T-helper 9 cell (primary cell): ENCODE data around the gene ING4.

Source experiments
- DNase-seq: peaks from one replicate; pipeline ENCODE4 v3.0.0-alpha.2; 2020

Gene ING4

GRCh38 chr12:6685814-6686213 lies 22.9 kb upstream of the ING4 start:
- DNase-seq: no peak

DNA sequence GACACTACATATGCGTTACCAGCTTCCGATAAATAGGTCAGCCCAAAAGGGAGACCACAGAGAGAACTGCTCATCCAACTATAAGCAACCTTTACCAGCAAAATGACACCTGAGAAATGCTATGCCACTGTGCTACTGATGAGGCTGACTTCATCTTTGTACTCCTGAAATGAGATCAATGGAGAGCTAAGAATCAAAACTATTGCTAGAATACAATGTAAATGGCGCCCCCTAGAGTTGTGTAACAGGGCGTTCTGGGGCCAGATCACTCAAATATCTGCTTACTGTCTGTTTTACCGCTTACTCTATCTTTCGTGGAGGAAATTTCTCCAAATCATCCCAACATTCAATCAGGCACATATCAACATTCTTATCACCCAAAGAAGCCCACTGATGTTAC lies 21.7 kb upstream of the ING4 start:
- DNase-seq: peak; percentile 15

GRCh38 chr12:6676962-6677361 lies 14.0 kb upstream of the ING4 start:
- DNase-seq: no peak

- DNase-seq: no peak
These were observed 9.2 kb upstream of the ING4 start for GRCh38 chr12:6672143-6672542.

DNA sequence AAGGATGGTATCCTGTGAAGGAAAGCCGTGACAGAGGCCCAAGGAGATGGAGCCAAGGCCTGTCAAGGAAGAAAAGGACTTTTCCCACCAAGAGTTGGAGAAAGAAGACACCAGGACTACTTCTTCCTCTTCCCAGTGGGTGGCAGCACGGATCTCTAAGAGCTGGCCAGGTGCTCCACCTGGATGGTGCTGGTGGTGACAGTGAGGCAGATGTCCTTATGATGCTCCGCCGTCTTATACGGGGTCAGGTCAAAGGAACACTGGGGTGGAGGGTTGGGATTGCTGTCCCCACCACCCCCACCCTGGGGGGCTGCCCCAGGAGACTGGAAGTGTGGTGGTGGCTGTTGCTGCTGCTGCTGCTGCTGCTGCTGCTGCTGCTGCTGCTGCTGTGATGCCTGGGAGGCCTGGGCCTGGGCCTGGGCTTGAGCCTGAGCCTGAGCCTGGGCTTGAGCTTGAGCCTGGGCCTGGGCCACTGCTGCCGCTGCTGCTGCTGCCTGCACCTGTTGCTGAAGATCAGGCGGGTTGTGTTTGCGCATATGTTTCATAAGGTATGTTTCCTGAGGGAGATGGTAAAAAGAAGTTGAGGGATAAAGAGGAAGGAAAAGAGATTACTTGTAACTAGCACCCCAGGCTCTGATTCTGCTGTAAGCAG lies 4.8 kb upstream of the ING4 start:
- no peak for DNase-seq

- DNase-seq: no peak
These were observed 3.3 kb upstream of the ING4 start for GRCh38 chr12:6666211-6666610.

DNA sequence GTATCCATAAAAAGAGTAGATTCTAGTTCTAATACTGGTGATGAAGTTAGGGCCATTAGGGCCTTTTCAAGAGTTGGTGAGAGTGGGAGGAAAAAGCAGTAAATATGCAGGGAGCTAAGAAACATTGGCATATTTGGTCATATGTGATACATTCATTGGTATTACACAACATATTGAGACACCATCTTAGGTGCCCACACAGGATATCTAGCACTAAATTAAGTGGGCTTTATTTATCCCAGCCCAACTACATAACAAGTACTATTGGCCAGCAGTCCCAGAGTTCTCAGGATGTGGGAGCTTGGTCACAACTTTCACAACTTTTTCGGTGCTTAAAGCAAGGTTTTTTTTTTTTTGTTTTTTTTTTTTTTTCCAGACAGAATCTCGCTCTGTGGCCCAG lies 2.0 kb upstream of the ING4 start:
- no peak for DNase-seq

DNA sequence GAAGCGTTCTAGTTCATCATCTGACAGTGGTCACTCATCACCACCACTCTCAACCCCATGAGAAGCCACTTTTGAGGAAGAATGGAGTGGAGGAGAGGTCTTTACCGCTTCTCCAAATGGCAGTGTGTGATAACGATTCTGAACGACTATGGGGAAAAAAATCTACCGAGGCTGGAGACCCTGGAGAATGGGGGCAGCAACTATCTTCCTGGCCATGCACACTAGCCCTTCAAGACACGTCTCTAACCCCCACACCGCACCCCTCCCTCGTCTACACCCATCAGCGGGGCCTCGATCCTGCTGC lies 365 bp downstream of the ING4 start:
- no peak for DNase-seq

DNA sequence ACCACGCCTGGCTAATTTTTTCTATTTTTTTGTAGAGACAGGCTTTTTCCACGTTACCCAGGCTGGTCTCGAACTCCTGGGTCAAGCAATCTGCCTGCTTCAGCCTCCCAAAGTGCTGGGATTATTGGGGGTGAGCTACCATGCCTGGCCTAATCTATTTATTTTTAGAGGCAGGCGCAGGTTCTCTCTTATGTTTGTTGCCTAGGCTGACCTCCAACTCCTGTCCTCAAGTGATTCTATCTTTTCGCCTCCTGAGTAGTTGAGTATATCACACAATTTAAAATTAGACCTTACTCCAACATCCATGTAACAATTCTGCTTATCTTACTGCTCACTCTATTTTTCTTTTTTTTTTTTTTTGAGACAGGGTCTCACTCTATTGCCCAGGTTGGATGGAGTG lies 8.9 kb downstream of the ING4 start:
- DNase-seq: no peak

DNA sequence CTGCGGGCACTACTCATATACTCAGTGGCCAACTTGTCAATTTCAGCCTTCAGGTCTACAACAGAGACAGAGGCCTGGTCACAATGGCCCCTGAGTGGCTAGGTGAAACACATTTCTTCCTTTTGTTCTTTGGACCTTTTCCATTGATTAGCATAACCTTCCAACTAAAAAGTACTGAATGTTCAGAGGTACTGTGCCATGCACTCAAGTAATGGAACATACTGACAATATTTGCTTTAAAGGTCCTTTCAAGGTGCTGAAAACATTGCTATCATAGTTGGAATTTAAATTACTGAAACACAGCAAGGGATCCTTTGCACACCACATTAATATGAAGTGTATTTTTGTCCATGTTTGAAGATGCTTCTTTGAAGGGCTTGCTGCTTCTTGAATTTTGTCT lies 9.6 kb downstream of the ING4 start:
- DNase-seq: no peak

GRCh38 chr12:6652391-6652790 lies 10.5 kb downstream of the ING4 start:
- no peak for DNase-seq

- DNase-seq: no peak
These were observed 12.1 kb downstream of the ING4 start for GRCh38 chr12:6650832-6651231.

GRCh38 chr12:6647083-6647604 lies 15.8 kb downstream of the ING4 start, which contains the start of gene ACRBP:
Gene ACRBP, minus strand, starts transcription at chr12:6647432. Its CDS starts 66 bp downstream, at chr12:6647366.
- DNase-seq: no peak

GRCh38 chr12:6646276-6647082 lies 16.4 kb downstream of the ING4 start:
- no peak for DNase-seq

DNA sequence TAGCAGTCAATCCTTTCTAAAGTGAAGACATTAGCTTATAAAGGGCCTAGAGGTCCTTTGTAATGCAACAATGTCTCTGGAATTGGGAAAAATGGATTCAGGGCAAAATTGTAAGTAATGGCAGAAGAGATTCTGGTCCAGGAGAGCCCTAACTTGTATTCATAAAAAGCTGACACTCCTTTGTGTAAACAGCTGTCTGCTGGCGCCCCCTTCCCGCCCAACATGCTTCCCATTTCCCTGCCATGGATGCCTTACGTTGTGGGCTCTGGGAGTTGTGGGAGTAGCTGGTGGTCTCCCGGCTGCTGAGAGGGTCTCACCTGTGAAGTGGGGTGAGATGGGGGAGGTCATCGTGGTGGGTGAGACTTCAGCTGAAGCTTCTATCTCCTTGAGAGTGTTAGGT lies 18.0 kb downstream of the ING4 start:
- DNase-seq: no peak

DNA sequence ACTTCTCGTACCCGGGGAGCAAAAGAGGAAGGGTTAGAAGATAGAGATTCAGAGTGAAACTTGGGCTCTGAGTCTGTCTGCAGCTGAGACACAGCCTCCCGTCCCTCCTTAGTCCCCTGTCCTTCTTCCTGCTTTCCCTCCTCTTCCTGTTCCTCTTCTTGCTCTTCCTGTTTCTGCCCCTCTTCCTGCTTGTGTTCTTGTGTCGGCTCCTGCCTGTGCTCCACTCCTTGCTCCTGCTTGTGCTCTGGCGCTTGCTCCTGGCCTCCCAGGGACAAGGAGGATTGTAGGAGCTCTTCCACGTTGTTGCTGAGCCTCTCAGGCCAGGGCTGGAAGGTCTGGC lies 18.7 kb downstream of the ING4 start:
- no peak for DNase-seq

DNA sequence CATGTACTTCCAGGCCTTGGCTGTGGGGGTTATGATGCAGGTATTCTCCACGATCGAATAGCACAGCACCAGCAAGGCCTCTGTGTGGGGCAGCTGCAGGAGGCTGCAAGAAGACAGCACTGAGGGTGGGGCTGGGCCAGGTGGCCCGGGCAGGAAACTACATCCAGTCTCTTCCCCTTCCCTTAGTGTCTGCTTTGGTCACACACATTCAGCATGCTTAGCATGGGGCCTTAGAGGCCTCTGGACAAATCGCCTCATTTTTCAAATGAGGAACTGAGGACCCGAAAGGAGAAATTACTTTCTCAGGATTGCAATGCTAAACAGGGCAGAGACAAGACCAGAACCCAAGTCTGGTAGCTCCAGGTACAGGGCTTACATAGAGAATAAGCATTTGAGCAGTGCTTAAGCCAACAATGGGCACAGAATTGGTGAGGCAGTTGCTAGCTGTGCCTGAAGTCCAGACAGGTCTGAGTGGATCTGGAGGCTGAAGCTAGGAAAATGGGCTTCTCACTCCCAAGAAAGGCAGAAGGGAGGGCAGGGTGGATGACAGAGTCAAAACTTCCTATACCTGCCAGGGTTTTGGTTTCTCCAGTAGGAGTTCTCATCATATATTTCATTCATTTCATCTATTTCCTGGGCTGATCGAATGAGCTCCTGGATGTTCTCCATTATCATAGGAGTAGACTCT lies 19.2 kb downstream of the ING4 start:
- DNase-seq: no peak

GRCh38 chr12:6641131-6641530 lies 21.8 kb downstream of the ING4 start:
- no peak for DNase-seq

DNA sequence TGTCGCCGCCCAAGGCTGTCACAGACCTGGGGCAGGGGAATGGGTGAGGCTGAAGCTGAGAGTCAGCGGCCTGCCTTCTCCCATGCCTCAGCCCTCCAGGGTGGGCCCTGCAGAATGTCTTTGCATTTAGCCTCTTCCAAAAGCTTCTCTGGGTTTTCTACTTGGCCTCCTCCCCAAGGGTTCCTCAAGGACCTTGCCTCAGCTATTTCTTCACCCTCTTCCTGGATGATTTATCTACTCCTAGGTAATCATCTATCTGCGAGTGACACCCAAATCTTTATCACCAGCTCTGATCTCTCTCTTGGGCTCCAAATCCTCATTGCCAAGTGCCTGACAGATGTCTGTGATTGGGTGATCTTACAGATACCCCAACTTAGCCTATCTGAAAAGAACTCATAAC lies 22.4 kb downstream of the ING4 start:
- no peak for DNase-seq

GRCh38 chr12:6639151-6639801 lies 23.6 kb downstream of the ING4 start:
- no peak for DNase-seq

DNA sequence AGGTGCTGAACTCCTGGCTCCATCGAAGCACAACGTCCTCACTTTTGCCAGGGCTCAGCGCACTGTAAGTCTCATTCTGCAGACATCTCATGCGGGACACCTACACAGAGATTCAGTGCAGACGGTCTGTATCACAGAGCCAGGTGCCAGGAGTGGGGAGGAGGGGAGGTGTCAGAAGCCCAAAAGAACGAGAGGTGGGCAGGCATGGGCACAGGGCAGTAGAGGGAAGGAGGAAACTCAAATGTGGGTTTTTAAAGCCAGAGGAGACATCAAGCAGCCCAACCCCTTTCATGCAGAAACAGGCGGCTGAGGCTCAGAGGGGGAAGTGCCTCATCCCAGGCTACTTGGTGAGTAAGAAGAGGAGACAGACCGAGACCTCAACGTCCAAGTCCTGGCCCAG lies 24.6 kb downstream of the ING4 start:
- no peak for DNase-seq

DNA sequence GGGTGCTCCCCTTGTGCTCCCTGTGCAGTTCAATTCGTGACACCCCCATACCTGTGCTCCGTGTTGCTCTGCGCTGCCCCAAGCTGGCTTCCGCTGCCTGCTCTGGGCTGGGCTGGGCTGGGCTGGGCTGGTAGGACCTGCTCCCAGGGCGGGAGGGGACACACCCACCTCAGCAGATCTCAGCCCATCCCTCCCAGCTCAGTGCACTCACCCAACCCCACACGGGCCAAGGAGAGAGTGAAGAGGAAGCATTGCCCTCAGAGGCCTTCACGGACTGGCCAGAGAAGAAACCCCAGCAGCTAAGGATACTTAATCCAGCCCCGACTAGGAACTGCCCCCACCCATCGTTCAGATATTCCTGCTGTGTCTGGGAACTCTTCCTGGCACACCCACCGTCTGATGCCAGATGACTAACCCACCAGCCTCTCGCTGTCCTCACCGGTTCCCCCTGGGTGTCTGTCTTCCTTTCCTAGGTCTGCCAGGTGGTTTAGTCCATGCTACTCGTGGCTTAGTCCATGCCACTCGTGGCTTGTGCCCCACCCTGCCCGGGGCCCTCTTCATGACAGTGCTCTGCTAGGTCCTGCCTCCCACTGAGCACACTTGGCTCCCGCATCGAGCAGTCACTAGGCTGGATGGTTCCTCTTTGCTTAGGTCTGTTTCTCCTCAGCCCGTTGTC lies 26.9 kb downstream of the ING4 start, which contains the start of gene LPAR5:
LPAR5 (minus strand) TSS at position 104 of the 676 bp plus-strand sequence. CDS start 14,711 bp downstream, outside the sequence.
- DNase-seq: no peak

- no peak for DNase-seq
These were observed 27.5 kb downstream of the ING4 start for GRCh38 chr12:6635375-6635855.
